ENCODE measurements around the gene CPED1.
"Not testable (repeated sequence)": the region's sequence is repeated elsewhere in the genome, so short reads cannot be mapped to it uniquely, and the experiment has no call there.

Gene CPED1

DNA sequence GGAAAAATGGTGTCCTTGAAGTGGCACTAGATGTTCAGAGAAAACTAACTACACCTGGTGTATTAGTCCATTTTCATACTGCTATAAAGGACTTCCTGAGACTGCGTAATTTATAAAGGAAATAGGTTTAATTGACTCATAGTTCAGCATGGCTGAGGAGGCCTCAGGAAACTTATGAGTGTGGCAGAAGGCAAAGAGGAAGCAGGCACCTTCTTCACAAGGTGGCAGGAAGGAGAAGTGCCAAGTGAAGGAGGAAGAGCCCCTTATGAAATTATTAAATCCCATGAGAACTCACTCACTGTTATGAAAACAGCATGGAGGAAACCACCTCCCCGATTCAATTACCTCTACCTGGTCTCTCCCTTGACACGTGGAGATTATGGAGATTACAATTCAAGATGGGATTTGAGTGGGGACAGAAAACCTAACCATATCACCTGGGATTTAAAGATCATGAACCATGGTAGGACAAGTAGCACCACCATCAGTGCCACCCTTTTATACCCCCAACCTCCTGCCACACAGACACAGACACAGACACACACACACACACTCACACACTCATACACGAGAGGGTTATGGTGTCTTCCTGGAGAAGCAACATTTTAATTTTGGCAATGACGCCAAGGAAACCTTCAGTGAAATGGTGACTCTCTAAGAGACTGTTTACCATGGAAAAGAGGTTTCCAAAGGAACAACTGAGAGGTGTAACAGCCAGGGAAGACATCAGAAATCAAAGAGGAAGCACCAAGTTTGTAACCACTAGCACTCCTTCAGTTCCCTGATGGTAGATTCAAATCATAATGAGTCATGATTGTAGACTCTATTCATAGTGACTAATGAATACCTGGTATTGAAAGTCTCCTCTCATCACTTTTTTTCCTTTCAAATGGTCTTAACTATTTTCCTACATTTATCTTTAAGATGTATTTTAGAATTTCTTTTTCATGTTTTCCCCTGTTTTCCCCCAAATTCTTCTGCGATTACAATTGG lies 298.5 kb downstream of the CPED1 start:
- Histone ChIP-seq H3K9me3 (replicated peaks; ENCODE audit: insufficient read depth, low read length) (no peaks in the 10 kb centered on the region), H3K27ac (ENCODE audit: low read length) (no peak overlapping the region), H3K36me3 (replicated peaks; ENCODE audit: insufficient read depth, low read length) (no peaks in the 10 kb centered on the region), H4K20me1 (ENCODE audit: insufficient read depth, low read length) (no peaks in the 10 kb centered on the region), H3K27me3 (replicated peaks; ENCODE audit: insufficient read depth, low read length) (no peaks in the 10 kb centered on the region), H3K9me2 (replicated peaks; ENCODE audit: insufficient read depth, low read length) (no peaks in the 10 kb centered on the region), H3K4me1 (ENCODE audit: low read length) (no peaks in the 10 kb centered on the region), H3K79me2 (ENCODE audit: low read length) (no peaks in the 10 kb centered on the region), H3F3A (ENCODE audit: insufficient read depth, low read length) (no peaks in the 10 kb centered on the region), H3K4me3 (ENCODE audit: low read length) (no peak overlapping the region), H2AFZ (ENCODE audit: low read length) (no peak overlapping the region), H3K9ac (ENCODE audit: low read length) (no peak overlapping the region), H3K4me2 (ENCODE audit: low read depth, low read length) (no peak overlapping the region)
- no peak for DNase-seq
- TF ChIP-seq EZH2phosphoT487 (IDR thresholded peaks at IDR 0.05; ENCODE audit: low read length), result no peak
- TF ChIP-seq, protein P1, sequence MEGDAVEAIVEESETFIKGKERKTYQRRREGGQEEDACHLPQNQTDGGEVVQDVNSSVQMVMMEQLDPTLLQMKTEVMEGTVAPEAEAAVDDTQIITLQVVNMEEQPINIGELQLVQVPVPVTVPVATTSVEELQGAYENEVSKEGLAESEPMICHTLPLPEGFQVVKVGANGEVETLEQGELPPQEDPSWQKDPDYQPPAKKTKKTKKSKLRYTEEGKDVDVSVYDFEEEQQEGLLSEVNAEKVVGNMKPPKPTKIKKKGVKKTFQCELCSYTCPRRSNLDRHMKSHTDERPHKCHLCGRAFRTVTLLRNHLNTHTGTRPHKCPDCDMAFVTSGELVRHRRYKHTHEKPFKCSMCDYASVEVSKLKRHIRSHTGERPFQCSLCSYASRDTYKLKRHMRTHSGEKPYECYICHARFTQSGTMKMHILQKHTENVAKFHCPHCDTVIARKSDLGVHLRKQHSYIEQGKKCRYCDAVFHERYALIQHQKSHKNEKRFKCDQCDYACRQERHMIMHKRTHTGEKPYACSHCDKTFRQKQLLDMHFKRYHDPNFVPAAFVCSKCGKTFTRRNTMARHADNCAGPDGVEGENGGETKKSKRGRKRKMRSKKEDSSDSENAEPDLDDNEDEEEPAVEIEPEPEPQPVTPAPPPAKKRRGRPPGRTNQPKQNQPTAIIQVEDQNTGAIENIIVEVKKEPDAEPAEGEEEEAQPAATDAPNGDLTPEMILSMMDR (IDR thresholded peaks at IDR 0.05; ENCODE audit: low read length), result no peak
- no peak for TF ChIP-seq EZH2 (optimal IDR thresholded peaks at IDR 0.05; ENCODE audit: low read depth, low read length)

DNA sequence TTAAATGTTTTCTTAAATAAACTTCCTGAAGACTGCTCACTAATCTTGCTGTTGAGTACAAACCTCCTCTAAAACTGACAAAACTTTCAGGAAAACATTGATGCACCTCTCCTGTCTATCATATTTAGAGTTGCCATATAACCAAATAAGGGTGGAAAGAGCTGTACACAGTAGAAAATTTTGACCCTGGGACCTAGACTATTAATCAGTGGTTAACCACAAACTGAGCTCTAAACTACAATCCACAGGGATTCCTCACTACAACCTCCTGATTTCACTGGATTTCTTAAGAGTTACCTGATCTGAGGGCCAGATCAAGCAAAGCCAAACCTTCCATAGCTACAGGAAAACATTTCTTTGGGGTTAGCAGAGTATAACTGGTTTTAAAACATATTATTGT lies 300.4 kb downstream of the CPED1 start:
- Histone ChIP-seq H3K36me3 (replicated peaks; ENCODE audit: insufficient read depth, low read length) (no peaks in the 10 kb centered on the region), H3K9ac (ENCODE audit: low read length) (no peak overlapping the region), H3K27me3 (replicated peaks; ENCODE audit: insufficient read depth, low read length) (no peaks in the 10 kb centered on the region), H3K4me3 (ENCODE audit: low read length) (no peak overlapping the region), H4K20me1 (ENCODE audit: insufficient read depth, low read length) (no peaks in the 10 kb centered on the region), H3K9me2 (replicated peaks; ENCODE audit: insufficient read depth, low read length) (no peaks in the 10 kb centered on the region), H3K4me2 (ENCODE audit: low read depth, low read length) (no peak overlapping the region), H3K4me1 (ENCODE audit: low read length) (no peaks in the 10 kb centered on the region), H3K27ac (ENCODE audit: low read length) (no peak overlapping the region), H3F3A (ENCODE audit: insufficient read depth, low read length) (no peaks in the 10 kb centered on the region), H3K79me2 (ENCODE audit: low read length) (no peaks in the 10 kb centered on the region), H3K9me3 (replicated peaks; ENCODE audit: insufficient read depth, low read length) (no peaks in the 10 kb centered on the region), H2AFZ (ENCODE audit: low read length) (no peak overlapping the region)
- no peak for DNase-seq
- TF ChIP-seq, protein P1 (IDR thresholded peaks at IDR 0.05; ENCODE audit: low read length), result no peak
- TF ChIP-seq EZH2 (optimal IDR thresholded peaks at IDR 0.05; ENCODE audit: low read depth, low read length), result no peak
- no peak for TF ChIP-seq EZH2phosphoT487 (IDR thresholded peaks at IDR 0.05; ENCODE audit: low read length)

DNA sequence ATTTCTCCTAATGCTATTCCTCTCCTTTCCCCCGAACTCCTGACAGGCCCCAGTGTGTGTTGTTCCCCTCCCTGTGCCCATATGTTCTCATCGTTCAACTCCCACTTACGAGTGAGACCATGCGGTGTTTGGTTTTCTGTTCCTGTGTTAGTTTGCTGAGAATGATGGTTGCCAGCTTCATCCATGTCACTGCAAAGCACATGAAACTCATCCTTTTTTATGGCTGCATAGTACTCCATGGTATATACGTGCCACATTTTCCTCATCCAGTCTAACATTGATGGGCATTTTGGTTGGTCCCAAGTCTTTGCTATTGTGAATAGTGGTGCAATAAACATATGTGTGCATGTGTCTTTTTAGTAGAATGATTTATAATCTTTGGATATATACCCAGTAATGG lies 301.4 kb downstream of the CPED1 start:
- H3K4me3 ChIP-seq (ENCODE audit: low read length); H3K9me3 ChIP-seq (replicated peaks; ENCODE audit: insufficient read depth, low read length); H3K79me2 ChIP-seq (ENCODE audit: low read length); H3K9ac ChIP-seq (ENCODE audit: low read length); H3K27ac ChIP-seq (ENCODE audit: low read length); H3K9me2 ChIP-seq (replicated peaks; ENCODE audit: insufficient read depth, low read length); H3K36me3 ChIP-seq (replicated peaks; ENCODE audit: insufficient read depth, low read length); H4K20me1 ChIP-seq (ENCODE audit: insufficient read depth, low read length); DNase-seq; H3K4me2 ChIP-seq (ENCODE audit: low read depth, low read length); H3K4me1 ChIP-seq (ENCODE audit: low read length); H3F3A ChIP-seq (ENCODE audit: insufficient read depth, low read length); H3K27me3 ChIP-seq (replicated peaks; ENCODE audit: insufficient read depth, low read length); H2AFZ ChIP-seq (ENCODE audit: low read length): not testable (repeated sequence)

DNA sequence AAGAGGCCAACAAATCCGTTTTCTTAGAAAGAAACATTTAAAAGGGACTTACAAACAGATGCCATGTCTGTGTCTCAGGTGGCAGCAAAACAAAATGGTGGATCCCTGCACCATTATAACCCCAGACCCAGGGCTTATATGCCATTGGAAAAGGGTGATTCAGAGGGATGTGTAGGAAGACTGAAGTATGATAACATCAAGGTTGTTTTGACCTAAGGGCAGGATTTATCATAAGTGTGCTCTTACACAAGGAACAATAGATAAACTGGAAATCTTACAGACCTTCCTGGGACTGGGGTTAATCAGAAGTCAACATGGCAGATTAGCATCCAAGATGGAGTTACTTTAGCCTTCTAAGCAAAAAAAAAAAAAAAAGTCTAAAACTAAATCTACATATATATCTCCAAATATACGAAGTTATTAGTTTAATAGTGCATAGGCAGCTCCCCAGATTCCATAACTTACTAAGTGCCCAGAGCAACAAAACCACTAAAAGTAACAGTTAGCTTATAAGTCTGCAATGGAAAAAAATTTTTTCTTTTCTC lies 306.0 kb downstream of the CPED1 start:
- Histone ChIP-seq H3K9me2 (replicated peaks; ENCODE audit: insufficient read depth, low read length) (no peaks in the 10 kb centered on the region), H3K36me3 (replicated peaks; ENCODE audit: insufficient read depth, low read length) (no peaks in the 10 kb centered on the region), H3K9me3 (replicated peaks; ENCODE audit: insufficient read depth, low read length) (no peaks in the 10 kb centered on the region), H3K4me3 (ENCODE audit: low read length) (no peak overlapping the region), H3K79me2 (ENCODE audit: low read length) (no peaks in the 10 kb centered on the region), H3F3A (ENCODE audit: insufficient read depth, low read length) (no peaks in the 10 kb centered on the region), H3K27me3 (replicated peaks; ENCODE audit: insufficient read depth, low read length) (no peaks in the 10 kb centered on the region), H3K27ac (ENCODE audit: low read length) (no peak overlapping the region), H3K4me2 (ENCODE audit: low read depth, low read length) (no peak overlapping the region), H2AFZ (ENCODE audit: low read length) (no peak overlapping the region), H3K4me1 (ENCODE audit: low read length) (no peaks in the 10 kb centered on the region), H3K9ac (ENCODE audit: low read length) (no peak overlapping the region), H4K20me1 (ENCODE audit: insufficient read depth, low read length) (no peaks in the 10 kb centered on the region)
- DNase-seq, result no peak
- TF ChIP-seq EZH2 (optimal IDR thresholded peaks at IDR 0.05; ENCODE audit: low read depth, low read length), result no peak
- no peak for TF ChIP-seq EZH2phosphoT487 (IDR thresholded peaks at IDR 0.05; ENCODE audit: low read length)
- TF ChIP-seq, protein P1 (IDR thresholded peaks at IDR 0.05; ENCODE audit: low read length), result no peak
